Cardiac septum (tissue), 1 donor: Measurements from ENCODE around the gene MARS1. TPM values are rescaled to one million over a fixed set of nuclear protein-coding genes. Genes with fewer than 3 reads are reported as not detected.
"Not testable (repeated sequence)": the region's sequence is repeated elsewhere in the genome, so short reads cannot be mapped to it uniquely, and the experiment has no call there.

Experiments used
- DNase-seq: peaks from one replicate; pipeline ENCODE4 v3.0.0-alpha.2; 2020; ENCODE audit warnings: low spot score
- intact Hi-C: fragments of 100-400 bp; cut with DNase I; formaldehyde crosslinking; loops from one replicate; pipeline ENCODE4 v1.14.0; 2022
- long read RNA-seq: library from polyadenylated mRNA; unstranded; transcript quantifications from one replicate; pipeline ENCODE4 v2.0.0, GENCODE V29; 2021
- total RNA-seq: library from RNA; stranded (reverse); fragmentation: NEBNext Ultra II Directional; extraction: Animal tissue kit (Norgen Biotek cat#: 25700); gene quantifications from one replicate; pipeline ENCODE4 v1.2.1, GENCODE V29; 2021
- donor health status: DM: no; HTN: no; CAD: no.

MARS1 gene
- 89.2 TPM for total RNA-seq
- long read RNA-seq, transcript MARS-201 (21 exons, 2,905 nt): major isoform, 58 of 96 reads
- long read RNA-seq, partial matches to known transcripts: 13 of 96 reads
- long read RNA-seq, other reads (novel, unspliced or antisense): 24 of 96 reads

- DNase-seq: peak; percentile 97
- intact Hi-C loops: loop anchor here (5.0 kb wide), 1 partner anchor 35 kb away; the partner anchor contains the start of genes DDIT3 and MBD6
Observed at GRCh38 chr12:57487597-57488401, at the start of gene MARS1. Gene MARS1, plus strand, starts transcription at chr12:57488068. Its CDS starts 23 bp downstream, at chr12:57488091.

- intact Hi-C loops: no loop called here
- no peak for DNase-seq
Observed at GRCh38 chr12:57438400-57438799, 49.5 kb upstream of the MARS1 start.

GRCh38 chr12:57439762-57440266 lies 48.1 kb upstream of the MARS1 start:
- intact Hi-C loops: no loop called here
- DNase-seq: no peak

GRCh38 chr12:57441393-57441792 lies 46.5 kb upstream of the MARS1 start:
- DNase-seq, intact Hi-C loops: not testable (repeated sequence)

- intact Hi-C loops: no loop called here
- DNase-seq: no peak
Observed at GRCh38 chr12:57441846-57442427, 45.9 kb upstream of the MARS1 start.

- DNase-seq, intact Hi-C loops: not testable (repeated sequence)
Observed at GRCh38 chr12:57444337-57444736, 43.5 kb upstream of the MARS1 start.

- DNase-seq: no peak
- intact Hi-C loops: no loop called here
Observed at GRCh38 chr12:57444744-57445143, 43.1 kb upstream of the MARS1 start.

- no peak for DNase-seq
- intact Hi-C loops: no loop called here
Observed at GRCh38 chr12:57446292-57446960, 41.4 kb upstream of the MARS1 start.

- intact Hi-C loops: no loop called here
- no peak for DNase-seq
Observed at GRCh38 chr12:57448669-57449068, 39.2 kb upstream of the MARS1 start.

GRCh38 chr12:57449375-57449774 lies 38.5 kb upstream of the MARS1 start:
- DNase-seq: no peak
- intact Hi-C loops: no loop called here

- DNase-seq: no peak
- intact Hi-C loops: loop anchor here (5.0 kb wide), 1 partner anchor 188 kb away; no protein-coding TSS in a partner anchor
Observed at GRCh38 chr12:57450057-57450456, 37.8 kb upstream of the MARS1 start.

- DNase-seq: no peak
- intact Hi-C loops: loop anchor here (5.0 kb wide), 1 partner anchor 189 kb away; no protein-coding TSS in a partner anchor
Observed at GRCh38 chr12:57451233-57451778, 36.6 kb upstream of the MARS1 start.

- intact Hi-C loops: loop anchor here (2.0 to 5.0 kb wide), 2 partner anchors 22 to 190 kb away; partner anchors contain the start of gene R3HDM2
- DNase-seq: peak; percentile 81
Observed at GRCh38 chr12:57452181-57452936, 35.5 kb upstream of the MARS1 start.

- intact Hi-C loops: loop anchor here (2.0 to 5.0 kb wide), 2 partner anchors 22 to 191 kb away; partner anchors contain the start of gene R3HDM2
- DNase-seq: peak; percentile 90
Observed at GRCh38 chr12:57452937-57453509, 34.8 kb upstream of the MARS1 start.

GRCh38 chr12:57454213-57454565 lies 33.7 kb upstream of the MARS1 start:
- intact Hi-C loops: loop anchor here (5.0 kb wide), 1 partner anchor 192 kb away; no protein-coding TSS in a partner anchor
- no peak for DNase-seq

GRCh38 chr12:57454566-57455373 lies 33.1 kb upstream of the MARS1 start, which contains the start of gene INHBE:
Gene INHBE, plus strand, starts transcription at chr12:57455307. Its CDS starts 230 bp downstream, at chr12:57455537.
- no peak for DNase-seq
- intact Hi-C loops: loop anchor here (1.0 to 5.0 kb wide), 3 partner anchors 147 to 242 kb away; no protein-coding TSS in a partner anchor
